HG02938 (cell line): ENCODE measurements around the gene OPRD1.

ENCODE experiments used
- ATAC-seq: cut with Tn5 transposase; IDR thresholded peaks from one replicate; pipeline ENCODE4 v1.9.1; 2021; ENCODE audit warnings: mild to moderate bottlenecking, moderate library complexity; ENCODE audit not compliant: unreplicated experiment

The OPRD1 gene

DNA sequence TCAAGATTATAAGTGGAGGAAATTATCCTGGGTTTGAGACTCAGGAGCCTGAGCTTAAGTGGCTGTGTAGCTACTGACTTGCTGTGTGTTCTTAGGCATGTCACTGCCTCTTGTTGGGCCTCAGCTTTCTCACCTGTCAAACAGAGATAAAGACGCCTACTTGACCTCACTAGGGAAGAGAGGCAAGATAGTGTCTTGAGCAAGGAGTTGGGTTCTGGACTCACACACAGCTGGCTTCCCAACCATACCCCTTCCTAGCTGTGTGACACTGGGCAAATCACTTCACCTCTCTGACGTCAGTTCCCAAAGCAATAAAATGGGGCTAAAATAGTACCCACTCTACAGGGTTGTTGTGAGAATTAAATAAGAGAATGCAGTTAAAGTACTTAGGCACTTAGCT, 90.8 kb downstream of the OPRD1 start:
- no peak for ATAC-seq

DNA sequence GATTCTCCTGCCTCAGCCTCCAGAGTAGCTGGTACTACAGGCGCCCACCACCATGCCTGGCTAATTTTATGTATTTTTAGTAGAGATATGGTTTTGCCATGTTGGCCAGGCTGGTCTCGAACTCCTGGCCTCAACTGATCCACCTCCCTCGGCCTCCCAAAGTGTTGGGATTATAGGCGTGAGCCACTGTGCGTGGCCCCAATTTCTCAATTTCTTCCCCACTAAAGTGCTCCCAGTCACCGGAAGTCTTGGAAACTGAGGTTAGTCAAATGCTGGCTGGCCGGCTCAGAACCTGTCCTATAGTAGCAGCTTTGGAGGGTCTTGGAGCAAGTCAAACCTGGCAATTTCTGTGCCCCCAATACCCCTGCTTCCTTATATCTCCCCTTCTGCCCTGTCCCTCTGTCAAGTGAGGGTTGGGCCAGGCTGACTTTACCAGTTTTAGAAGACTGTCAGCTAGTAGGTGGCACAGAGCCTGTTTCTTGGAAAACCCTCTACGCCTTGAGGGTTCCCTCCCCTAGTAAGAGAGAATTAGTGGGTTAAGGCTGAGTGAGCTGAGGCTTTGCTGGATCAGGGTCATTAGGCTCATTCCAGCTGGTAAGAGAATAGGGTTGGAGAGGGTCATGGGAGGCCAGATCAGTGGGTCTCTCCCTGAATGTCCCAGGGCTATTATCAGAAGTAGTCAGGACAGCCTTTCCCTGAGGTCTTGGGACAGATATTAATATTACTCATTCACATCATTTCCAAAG, 94.1 kb downstream of the OPRD1 start:
- ATAC-seq = no peak

DNA sequence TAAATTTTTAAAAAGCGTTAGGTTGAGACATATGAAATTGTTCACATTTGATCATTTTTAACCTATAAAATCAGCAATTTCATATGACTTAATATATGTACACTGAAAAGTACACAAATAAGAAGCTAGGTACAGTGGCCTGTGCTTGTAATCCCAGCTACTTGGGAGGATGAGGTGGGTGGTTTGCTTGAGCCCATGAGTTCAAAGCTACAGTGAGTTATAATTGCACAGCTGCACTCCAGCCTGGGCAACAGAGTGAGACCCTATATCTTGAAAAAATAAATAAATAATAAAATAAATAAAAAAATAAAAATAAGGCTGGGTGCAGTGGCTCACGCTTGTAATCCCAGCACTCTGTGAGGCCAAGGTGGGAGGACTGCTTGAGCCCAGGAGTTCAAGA, 97.2 kb downstream of the OPRD1 start:
- ATAC-seq = no peak

DNA sequence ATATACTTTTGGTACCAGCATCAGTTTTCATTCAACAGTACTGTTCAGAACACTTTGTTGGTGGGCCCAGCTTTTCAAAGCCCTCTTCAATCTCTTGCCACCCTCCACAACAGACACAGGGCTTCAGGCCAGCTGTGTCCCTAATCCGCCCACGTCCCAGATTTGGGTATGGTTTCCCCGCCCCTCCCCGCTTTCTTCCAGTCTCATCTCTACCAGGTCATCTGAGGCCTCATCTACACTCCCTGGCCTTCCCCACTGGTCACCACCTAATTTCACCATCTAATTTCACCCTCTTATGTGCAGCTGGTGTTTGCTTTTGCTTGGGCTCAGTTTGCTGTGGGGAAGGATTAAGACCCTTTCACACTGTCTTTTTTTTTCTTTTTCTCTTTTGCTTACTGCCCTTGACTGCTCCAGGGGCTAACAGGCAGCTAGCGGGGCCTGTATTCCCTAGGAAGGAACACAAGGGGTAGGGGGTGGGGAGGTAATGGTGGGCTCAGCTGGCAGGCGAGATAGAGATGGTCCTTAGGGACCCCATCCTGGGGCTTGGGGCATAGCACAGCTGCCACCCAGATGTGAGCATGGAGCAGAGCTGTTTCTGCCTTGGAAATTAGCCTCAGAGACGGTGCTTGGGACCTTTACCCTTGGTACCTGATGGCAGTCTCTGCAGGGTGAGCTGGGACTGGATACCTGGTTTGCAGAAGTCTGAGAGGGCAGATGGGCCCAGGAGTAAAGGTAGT, 98.6 kb downstream of the OPRD1 start:
- ATAC-seq = no peak

DNA sequence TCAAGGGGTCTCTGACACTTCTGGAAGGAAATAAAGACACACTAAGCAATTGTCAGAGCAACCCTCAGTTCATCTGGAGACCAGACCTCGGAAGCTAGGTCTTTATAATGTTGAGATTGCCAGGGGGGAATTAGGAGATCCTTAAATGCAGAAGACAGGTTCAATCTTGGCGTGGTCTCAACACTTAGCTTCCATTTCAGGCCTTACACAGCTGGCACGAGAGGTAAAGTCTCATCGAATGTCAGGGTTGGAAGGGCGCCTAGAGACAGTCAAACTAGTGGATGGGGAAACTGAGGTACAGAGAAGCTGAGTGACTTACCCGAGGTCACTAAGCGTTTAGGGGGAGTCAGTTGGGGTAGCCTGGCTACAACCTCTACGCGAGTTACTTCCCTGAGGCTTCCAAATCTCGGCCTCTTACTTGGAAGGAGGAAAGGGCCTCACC, 101.8 kb downstream of the OPRD1 start:
- ATAC-seq = no peak

DNA sequence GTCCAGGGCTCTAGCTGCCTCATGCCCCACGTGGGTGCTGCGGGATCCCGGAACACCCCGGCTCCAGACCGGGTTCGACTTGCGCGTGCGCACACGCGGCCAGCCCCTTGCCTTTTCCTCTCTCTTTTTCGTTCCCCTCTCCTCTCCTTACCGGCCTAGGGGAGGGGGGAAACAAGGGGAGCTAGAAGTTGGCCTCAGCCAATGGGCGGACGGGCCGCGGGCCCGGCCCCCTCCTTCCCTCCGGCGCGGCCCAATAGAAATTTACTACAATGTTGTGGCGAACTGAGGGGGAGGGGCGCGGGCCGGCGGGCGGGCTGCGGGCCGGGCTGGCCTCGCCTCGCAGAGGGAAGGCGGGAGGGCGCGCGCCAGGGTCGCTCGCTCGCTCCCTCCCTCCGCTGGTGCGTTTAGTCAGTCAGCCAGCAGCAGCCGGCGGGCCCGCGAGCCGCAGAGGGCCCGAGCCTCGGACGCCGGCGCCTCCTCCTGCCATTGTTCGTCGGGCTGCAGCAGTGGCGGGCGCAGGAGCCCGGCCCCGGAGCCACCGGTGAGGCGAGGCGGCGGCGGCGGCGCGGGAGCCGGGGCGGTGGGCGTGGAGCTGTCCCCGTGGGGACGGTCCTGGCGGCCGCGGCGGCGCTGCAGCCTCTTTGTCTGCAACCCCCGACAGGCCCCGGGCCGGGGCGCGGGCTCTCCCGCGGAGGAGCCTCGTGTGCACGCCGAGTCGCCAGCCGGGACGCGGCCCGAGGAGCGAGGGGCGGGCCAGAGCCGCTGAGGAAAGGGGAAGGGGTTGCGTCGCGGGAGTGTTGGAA, 102.5 kb downstream of the OPRD1 start, which contains the start of gene EPB41:
EPB41 (plus strand) TSS at position 342 of the 803 bp plus-strand sequence. CDS start 72,869 bp downstream, outside the sequence.
- ATAC-seq = peak; percentile 80

DNA sequence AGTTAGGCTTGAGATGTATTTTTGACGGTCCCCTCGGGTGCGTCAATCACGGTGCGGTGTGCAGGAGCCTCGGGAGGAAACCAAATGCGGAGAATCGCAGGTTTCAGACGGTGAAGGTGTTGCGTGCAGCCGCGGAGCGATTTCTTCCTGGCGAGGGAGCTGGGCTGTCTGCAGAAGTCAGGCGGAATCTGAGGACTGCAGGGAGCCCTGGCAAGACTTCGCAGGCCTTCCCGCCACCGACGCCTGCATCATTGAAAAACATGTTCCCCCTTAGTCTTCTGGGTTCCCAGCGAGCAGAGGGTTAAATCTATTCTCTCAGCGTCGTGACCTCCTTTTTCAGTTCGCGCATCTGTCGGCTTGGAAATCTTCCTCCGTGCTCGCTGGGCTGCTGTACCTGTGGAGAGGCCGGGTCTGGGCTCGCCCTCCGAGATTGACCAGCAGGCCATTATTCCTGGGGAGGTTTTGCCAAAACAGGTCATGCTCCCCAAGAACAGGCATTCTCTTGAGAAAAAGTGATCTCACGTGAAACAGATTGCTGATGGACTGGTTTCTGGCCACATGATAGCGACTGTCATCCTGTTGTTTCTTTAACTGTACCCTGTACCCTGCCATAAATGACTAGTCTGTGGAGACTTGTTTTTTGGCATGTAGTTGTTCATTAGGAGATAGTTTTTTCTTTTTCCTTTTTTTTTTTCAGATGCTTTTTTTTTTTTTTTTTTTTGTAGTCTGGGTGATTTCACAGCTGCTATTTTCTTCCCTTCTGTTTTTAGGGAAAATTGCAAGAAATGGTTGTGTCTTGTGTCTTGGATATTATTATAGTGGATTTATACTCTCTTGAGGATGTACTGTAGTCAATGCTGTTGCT, 103.3 kb downstream of the OPRD1 start:
- ATAC-seq = no peak

DNA sequence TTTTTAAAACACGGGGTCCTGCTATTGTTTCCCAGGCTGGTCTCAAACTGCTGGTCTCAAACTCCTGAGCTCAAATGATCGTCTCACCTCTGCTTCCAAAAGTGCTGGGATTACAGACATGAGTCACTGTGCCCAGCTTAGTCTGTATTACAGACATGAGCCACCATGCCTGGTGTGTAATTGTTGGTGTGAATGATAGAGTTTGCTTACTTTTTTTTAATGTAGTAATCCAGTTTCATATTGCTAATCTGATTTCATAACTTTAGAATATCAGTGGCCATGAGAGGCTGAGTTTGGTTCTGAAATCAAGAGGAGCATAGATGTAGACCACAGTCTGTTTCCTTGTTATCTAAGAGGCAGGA, 105.8 kb downstream of the OPRD1 start:
- no peak for ATAC-seq
